ENCODE data around the gene EXT2.

- TF ChIP-seq CTCF (IDR thresholded peaks at IDR 0.05) (no peak), POLR2A (IDR thresholded peaks at IDR 0.05) (no peak)
Observed at GRCh38 chr11:44279483-44279882, 184.0 kb downstream of the EXT2 start.
